K562 (cell line): ENCODE data around the gene MRPL40. TPM values are rescaled to one million over a fixed set of nuclear protein-coding genes. Genes with fewer than 3 reads are reported as not detected.

ENCODE experiments used
- ERF ChIP-seq: fragments of 450-650 bp; formaldehyde crosslinking; IDR thresholded peaks from 2 replicates; pipeline ENCODE4 v1.4.0; 2020; ENCODE audit warnings: mild to moderate bottlenecking, mixed read lengths
- ETS1 ChIP-seq: conservative IDR thresholded peaks from 2 replicates; pipeline ENCODE4 v1.6.1; 2011; ENCODE audit warnings: low read depth, mild to moderate bottlenecking, low read length; ENCODE audit not compliant: control insufficient read depth
- GTF3C2 ChIP-seq: IDR thresholded peaks from 3 replicates; pipeline ENCODE4 v1.6.1; 2011; ENCODE audit warnings: borderline replicate concordance, mild to moderate bottlenecking, moderate library complexity; ENCODE audit not compliant: insufficient read length; ENCODE audit errors: extremely low read depth
- HDAC3 ChIP-seq: fragments of 450-650 bp; IDR thresholded peaks from 2 replicates; pipeline ENCODE4 v1.6.1; 2018; ENCODE audit warnings: borderline replicate concordance, mild to moderate bottlenecking, moderate library complexity; ENCODE audit not compliant: partially characterized antibody
- HDGF ChIP-seq: fragments of 450-650 bp; IDR thresholded peaks from 2 replicates; pipeline ENCODE4 v1.6.1; 2016
- IRF2 ChIP-seq: sonication (generic); formaldehyde crosslinking; IDR thresholded peaks from 2 replicates; pipeline ENCODE4 v1.8.1; 2022; ENCODE audit warnings: mild to moderate bottlenecking, missing genetic modification reagents
- MTF1 ChIP-seq: fragments of 250-450 bp; sonication (Bioruptor Pico); IDR thresholded peaks from 2 replicates; pipeline ENCODE4 v1.9.0; 2021; ENCODE audit warnings: moderate library complexity, mild to moderate bottlenecking, inconsistent platforms, borderline replicate concordance
- MXI1 ChIP-seq: IDR thresholded peaks from 2 replicates; pipeline ENCODE4 v1.6.1; 2011; ENCODE audit warnings: low read depth, mild to moderate bottlenecking, improper control_type of control experiment, low read length
- POLR3G ChIP-seq: IDR thresholded peaks from 2 replicates; pipeline ENCODE4 v1.6.1; 2011; ENCODE audit not compliant: insufficient read length, insufficient replicate concordance; ENCODE audit errors: extremely low read depth
- RBM22 ChIP-seq: fragments of 200-400 bp; formaldehyde crosslinking; IDR thresholded peaks from 2 replicates; pipeline ENCODE4 v1.6.1; 2018; ENCODE audit warnings: low read length, low read depth; ENCODE audit not compliant: poor library complexity, severe bottlenecking
- SNRNP70 ChIP-seq: fragments of 200-400 bp; formaldehyde crosslinking; optimal IDR thresholded peaks from 2 replicates; pipeline ENCODE3; 2017; ENCODE audit warnings: low read depth, low read length
- ZNF12 ChIP-seq: sonication (generic); formaldehyde crosslinking; IDR thresholded peaks from 2 replicates; pipeline ENCODE4 v1.4.0; 2020; ENCODE audit warnings: mild to moderate bottlenecking, missing genetic modification reagents
- ZNF347 ChIP-seq: fragments of 450-650 bp; formaldehyde crosslinking; IDR thresholded peaks from 2 replicates; pipeline ENCODE4 v1.4.0; 2020; ENCODE audit warnings: low read depth, mild to moderate bottlenecking, moderate library complexity
- ZNF764 ChIP-seq: fragments of 250-450 bp; sonication (Bioruptor Pico); IDR thresholded peaks from 2 replicates; pipeline ENCODE4 v1.4.0; 2020; ENCODE audit warnings: low read depth, mild to moderate bottlenecking, moderate library complexity
- polyA plus RNA-seq, 8 experiments: library from polyadenylated mRNA; depleted of rRNA in 4 of 8; stranded (reverse) in 5 of 8; unstranded in 3 of 8; fragments of >200 nt; fragmentation: Nextera tagmentation in 2 of 8; fragmentation: Illumina TruSeq in 1 of 8; extraction: Ambion mirVana in 2 of 8; extraction: Trizol in 1 of 8; gene quantifications; 2 replicates each; pipeline versions ENCODE4 v1.2.1 to v1.2.3, GENCODE V29; 2011 to 2014; ENCODE audit warnings: inconsistent platforms in 1 of 8, missing spikeins in 1 of 8
- total RNA-seq, 7 experiments: library from RNA; depleted of rRNA in 6 of 7; stranded (reverse); fragments of >200 nt in 6 of 7; fragmentation: Illumina TruSeq in 2 of 7; extraction: Trizol in 2 of 7; gene quantifications; 2 replicates each; pipeline versions ENCODE4 v1.2.1 to v1.2.3, GENCODE V29; 2011 to 2021; ENCODE audit warnings: low replicate concordance in 1 of 7
- TF ChIP-seq, protein P1 (sequence below): fragments of 450-650 bp; IDR thresholded peaks from 2 replicates; pipeline ENCODE4 v1.6.1; 2017; ENCODE audit warnings: antibody characterized with exemption, mild to moderate bottlenecking

MRPL40 gene
- total and polyA plus RNA-seq, 9 of the 15 experiments (the other 6 are each of a cell fraction or from before 2014, with no cell fraction given): 132 to 652 (median 208) TPM

DNA sequence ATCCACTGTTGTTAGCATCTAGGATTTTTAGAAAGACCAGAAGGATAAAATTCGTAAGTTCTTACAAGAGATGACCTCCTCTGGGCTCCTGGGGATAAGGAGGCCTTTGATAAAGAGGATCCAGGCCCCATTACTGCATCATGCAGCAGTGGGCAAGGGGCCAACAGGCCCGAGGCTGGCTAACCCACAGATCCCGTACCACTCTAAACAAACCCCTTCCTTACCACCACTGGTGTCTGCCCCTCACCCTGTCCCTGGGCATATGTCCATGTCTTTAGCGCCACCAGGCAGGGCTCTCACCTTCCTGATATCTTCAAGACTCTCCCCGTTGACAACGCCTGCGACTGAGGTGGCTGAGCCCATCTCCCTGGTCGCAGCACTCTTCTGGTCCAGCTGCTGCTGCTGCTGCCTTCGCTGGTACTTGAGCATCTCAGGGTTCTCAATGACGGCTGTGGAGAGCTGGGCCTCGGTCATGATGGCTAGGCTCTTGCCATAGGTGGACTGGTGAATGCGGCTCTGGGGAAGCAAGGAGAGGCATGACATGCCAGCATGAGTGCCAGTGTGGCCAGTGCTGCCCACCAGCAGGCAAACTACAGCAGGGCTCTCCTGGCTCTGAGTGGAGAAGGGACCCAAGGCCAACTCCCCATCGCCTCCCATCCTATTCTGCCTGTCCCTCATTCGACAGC is 47.0 kb upstream of the MRPL40 start (continued):
- TF ChIP-seq MTF1 (0 out of 2 replicates have a peak, but pooled peaks have one; percentile 46), MXI1 (no peak), ERF (peak; percentile 45; the same call in 1 of the 2 replicates), SNRNP70 (peak; percentile 45), GTF3C2 (no peak), ZNF12 (0 out of 2 replicates have a peak, but pooled peaks have one; percentile 58), HDAC3 (no peak), RBM22 (peak; percentile 25), ETS1 (0 out of 2 replicates have a peak, but pooled peaks have one; percentile 28), ZNF764 (CRISPR knock-in tag) (peak; percentile 14; the same call in 1 of the 2 replicates), ZNF347 (CRISPR knock-in tag) (no peak), HDGF (no peak), POLR3G (no peak), IRF2 (CRISPR knock-in tag) (peak; percentile 14; the same call in 1 of the 2 replicates)
- TF ChIP-seq, protein P1, sequence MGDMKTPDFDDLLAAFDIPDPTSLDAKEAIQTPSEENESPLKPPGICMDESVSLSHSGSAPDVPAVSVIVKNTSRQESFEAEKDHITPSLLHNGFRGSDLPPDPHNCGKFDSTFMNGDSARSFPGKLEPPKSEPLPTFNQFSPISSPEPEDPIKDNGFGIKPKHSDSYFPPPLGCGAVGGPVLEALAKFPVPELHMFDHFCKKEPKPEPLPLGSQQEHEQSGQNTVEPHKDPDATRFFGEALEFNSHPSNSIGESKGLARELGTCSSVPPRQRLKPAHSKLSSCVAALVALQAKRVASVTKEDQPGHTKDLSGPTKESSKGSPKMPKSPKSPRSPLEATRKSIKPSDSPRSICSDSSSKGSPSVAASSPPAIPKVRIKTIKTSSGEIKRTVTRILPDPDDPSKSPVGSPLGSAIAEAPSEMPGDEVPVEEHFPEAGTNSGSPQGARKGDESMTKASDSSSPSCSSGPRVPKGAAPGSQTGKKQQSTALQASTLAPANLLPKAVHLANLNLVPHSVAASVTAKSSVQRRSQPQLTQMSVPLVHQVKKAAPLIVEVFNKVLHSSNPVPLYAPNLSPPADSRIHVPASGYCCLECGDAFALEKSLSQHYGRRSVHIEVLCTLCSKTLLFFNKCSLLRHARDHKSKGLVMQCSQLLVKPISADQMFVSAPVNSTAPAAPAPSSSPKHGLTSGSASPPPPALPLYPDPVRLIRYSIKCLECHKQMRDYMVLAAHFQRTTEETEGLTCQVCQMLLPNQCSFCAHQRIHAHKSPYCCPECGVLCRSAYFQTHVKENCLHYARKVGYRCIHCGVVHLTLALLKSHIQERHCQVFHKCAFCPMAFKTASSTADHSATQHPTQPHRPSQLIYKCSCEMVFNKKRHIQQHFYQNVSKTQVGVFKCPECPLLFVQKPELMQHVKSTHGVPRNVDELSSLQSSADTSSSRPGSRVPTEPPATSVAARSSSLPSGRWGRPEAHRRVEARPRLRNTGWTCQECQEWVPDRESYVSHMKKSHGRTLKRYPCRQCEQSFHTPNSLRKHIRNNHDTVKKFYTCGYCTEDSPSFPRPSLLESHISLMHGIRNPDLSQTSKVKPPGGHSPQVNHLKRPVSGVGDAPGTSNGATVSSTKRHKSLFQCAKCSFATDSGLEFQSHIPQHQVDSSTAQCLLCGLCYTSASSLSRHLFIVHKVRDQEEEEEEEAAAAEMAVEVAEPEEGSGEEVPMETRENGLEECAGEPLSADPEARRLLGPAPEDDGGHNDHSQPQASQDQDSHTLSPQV: no peak
- TF ChIP-seq, all 486 proteins: peak for 18
